Measurements from ENCODE around the gene SLC38A3.

SLC38A3 gene

GRCh38 chr3:50169232-50169832 is 35.7 kb upstream of the SLC38A3 start:
- no peak for DNase-seq (ENCODE audit: low read depth)
- TF ChIP-seq CTCF (conservative IDR thresholded peaks at IDR 0.05; ENCODE audit: low read depth, low read length): no peak

GRCh38 chr3:50169858-50170257 is 35.2 kb upstream of the SLC38A3 start:
- no peak for DNase-seq (ENCODE audit: low read depth)
- no peak for TF ChIP-seq CTCF (conservative IDR thresholded peaks at IDR 0.05; ENCODE audit: low read depth, low read length)
- H3K4me3 ChIP-seq (ENCODE audit: low read depth, low read length): no peak overlapping the region

More at GRCh38 chr3:50169232-50169832, 35.7 kb upstream of the SLC38A3 start:
- no peak overlapping the region for H3K4me3 ChIP-seq (ENCODE audit: low read depth, low read length)

- TF ChIP-seq CTCF (conservative IDR thresholded peaks at IDR 0.05; ENCODE audit: low read depth, low read length): no peak
- no peak overlapping the region for H3K4me3 ChIP-seq (ENCODE audit: low read depth, low read length)
- DNase-seq (ENCODE audit: low read depth): peak; percentile 66
Observed at GRCh38 chr3:50170689-50171088, 34.4 kb upstream of the SLC38A3 start.

- no peak for DNase-seq (ENCODE audit: low read depth)
- no peak overlapping the region for H3K4me3 ChIP-seq (ENCODE audit: low read depth, low read length)
- TF ChIP-seq CTCF (conservative IDR thresholded peaks at IDR 0.05; ENCODE audit: low read depth, low read length): no peak
Observed at GRCh38 chr3:50171540-50172301, 33.4 kb upstream of the SLC38A3 start.

- no peak overlapping the region for H3K4me3 ChIP-seq (ENCODE audit: low read depth, low read length)
- DNase-seq (ENCODE audit: low read depth): no peak
- TF ChIP-seq CTCF (conservative IDR thresholded peaks at IDR 0.05; ENCODE audit: low read depth, low read length): no peak
Observed at GRCh38 chr3:50172626-50173220, 32.3 kb upstream of the SLC38A3 start.

- no peak for TF ChIP-seq CTCF (conservative IDR thresholded peaks at IDR 0.05; ENCODE audit: low read depth, low read length)
- DNase-seq (ENCODE audit: low read depth): no peak
- H3K4me3 ChIP-seq (ENCODE audit: low read depth, low read length): no peak overlapping the region
Observed at GRCh38 chr3:50173685-50174516, 31.2 kb upstream of the SLC38A3 start.

Measured in choroid plexus epithelial cell (primary cell).